ENCODE results near the gene CES4A. TPM values are rescaled to one million over a fixed set of nuclear protein-coding genes. Genes with fewer than 3 reads are reported as not detected.
A peak's percentile ranks its signal among the peaks of the same experiment; 100 is the strongest.

CES4A gene
- total and polyA plus RNA-seq, 2 of the 13 experiments (the other 11 are each of a cell fraction or from before 2014, with no cell fraction given): 0.09 to 0.17 TPM

DNA sequence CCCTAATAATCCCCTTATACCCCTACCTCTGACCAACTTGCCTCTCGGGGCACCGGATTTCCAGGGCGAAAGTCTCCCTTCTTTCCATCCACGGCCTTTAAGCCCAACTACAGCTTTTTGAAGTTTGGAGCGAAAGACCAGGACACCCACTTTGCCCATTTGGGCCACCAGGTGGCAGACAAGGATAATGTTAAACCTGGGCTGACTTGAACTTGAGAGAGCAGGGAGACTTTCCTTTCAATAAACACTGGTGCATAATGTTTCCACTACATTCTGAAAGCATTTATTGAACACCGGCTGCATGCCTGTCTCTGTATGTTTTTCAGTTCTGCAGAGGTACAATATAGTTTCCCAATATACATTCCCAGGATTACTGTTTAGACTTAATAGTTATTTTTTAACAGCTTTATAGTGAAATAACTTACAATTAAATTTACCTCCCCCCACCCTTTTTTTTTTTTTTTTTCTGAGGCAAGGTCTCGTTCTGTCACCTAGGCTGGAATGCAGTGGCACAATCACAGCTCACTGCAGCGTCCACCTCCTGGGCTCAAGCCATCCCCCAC is 34.2 kb upstream of the CES4A start (continued):
- TF ChIP-seq JUND (CRISPR knock-in tag; IDR thresholded peaks at IDR 0.05) (no peak), ZNF614 (CRISPR knock-in tag; IDR thresholded peaks at IDR 0.05; ENCODE audit: borderline replicate concordance) (peak; percentile 84), ELF1 (CRISPR knock-in tag; IDR thresholded peaks at IDR 0.05) (no peak; the same call in 1 of the 2 replicates), ZNF333 (CRISPR knock-in tag; IDR thresholded peaks at IDR 0.05; ENCODE audit: borderline replicate concordance) (no peak), HOXA9 (CRISPR knock-in tag; IDR thresholded peaks at IDR 0.05; ENCODE audit: borderline replicate concordance) (no peak), ZFP90 (CRISPR knock-in tag; IDR thresholded peaks at IDR 0.05; ENCODE audit: borderline replicate concordance) (no peak), ZNF670 (CRISPR knock-in tag; IDR thresholded peaks at IDR 0.05; ENCODE audit: borderline replicate concordance) (no peak; the same call in 1 of the 2 replicates), TP53 (CRISPR knock-in tag; conservative IDR thresholded peaks at IDR 0.05) (no peak), ZNF552 (CRISPR knock-in tag; IDR thresholded peaks at IDR 0.05; ENCODE audit: borderline replicate concordance) (no peak), YEATS4 (CRISPR knock-in tag; IDR thresholded peaks at IDR 0.05; ENCODE audit: borderline replicate concordance) (no peak)
- TF ChIP-seq, protein P1, sequence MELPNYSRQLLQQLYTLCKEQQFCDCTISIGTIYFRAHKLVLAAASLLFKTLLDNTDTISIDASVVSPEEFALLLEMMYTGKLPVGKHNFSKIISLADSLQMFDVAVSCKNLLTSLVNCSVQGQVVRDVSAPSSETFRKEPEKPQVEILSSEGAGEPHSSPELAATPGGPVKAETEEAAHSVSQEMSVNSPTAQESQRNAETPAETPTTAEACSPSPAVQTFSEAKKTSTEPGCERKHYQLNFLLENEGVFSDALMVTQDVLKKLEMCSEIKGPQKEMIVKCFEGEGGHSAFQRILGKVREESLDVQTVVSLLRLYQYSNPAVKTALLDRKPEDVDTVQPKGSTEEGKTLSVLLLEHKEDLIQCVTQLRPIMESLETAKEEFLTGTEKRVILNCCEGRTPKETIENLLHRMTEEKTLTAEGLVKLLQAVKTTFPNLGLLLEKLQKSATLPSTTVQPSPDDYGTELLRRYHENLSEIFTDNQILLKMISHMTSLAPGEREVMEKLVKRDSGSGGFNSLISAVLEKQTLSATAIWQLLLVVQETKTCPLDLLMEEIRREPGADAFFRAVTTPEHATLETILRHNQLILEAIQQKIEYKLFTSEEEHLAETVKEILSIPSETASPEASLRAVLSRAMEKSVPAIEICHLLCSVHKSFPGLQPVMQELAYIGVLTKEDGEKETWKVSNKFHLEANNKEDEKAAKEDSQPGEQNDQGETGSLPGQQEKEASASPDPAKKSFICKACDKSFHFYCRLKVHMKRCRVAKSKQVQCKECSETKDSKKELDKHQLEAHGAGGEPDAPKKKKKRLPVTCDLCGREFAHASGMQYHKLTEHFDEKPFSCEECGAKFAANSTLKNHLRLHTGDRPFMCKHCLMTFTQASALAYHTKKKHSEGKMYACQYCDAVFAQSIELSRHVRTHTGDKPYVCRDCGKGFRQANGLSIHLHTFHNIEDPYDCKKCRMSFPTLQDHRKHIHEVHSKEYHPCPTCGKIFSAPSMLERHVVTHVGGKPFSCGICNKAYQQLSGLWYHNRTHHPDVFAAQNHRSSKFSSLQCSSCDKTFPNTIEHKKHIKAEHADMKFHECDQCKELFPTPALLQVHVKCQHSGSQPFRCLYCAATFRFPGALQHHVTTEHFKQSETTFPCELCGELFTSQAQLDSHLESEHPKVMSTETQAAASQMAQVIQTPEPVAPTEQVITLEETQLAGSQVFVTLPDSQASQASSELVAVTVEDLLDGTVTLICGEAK (IDR thresholded peaks at IDR 0.05): no peak
- TF ChIP-seq, protein P1 (CRISPR knock-in tag; IDR thresholded peaks at IDR 0.05): no peak
- TF ChIP-seq, protein P2, sequence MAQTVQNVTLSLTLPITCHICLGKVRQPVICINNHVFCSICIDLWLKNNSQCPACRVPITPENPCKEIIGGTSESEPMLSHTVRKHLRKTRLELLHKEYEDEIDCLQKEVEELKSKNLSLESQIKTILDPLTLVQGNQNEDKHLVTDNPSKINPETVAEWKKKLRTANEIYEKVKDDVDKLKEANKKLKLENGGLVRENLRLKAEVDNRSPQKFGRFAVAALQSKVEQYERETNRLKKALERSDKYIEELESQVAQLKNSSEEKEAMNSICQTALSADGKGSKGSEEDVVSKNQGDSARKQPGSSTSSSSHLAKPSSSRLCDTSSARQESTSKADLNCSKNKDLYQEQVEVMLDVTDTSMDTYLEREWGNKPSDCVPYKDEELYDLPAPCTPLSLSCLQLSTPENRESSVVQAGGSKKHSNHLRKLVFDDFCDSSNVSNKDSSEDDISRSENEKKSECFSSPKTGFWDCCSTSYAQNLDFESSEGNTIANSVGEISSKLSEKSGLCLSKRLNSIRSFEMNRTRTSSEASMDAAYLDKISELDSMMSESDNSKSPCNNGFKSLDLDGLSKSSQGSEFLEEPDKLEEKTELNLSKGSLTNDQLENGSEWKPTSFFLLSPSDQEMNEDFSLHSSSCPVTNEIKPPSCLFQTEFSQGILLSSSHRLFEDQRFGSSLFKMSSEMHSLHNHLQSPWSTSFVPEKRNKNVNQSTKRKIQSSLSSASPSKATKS (CRISPR knock-in tag; IDR thresholded peaks at IDR 0.05): no peak
- TF ChIP-seq, protein P3, sequence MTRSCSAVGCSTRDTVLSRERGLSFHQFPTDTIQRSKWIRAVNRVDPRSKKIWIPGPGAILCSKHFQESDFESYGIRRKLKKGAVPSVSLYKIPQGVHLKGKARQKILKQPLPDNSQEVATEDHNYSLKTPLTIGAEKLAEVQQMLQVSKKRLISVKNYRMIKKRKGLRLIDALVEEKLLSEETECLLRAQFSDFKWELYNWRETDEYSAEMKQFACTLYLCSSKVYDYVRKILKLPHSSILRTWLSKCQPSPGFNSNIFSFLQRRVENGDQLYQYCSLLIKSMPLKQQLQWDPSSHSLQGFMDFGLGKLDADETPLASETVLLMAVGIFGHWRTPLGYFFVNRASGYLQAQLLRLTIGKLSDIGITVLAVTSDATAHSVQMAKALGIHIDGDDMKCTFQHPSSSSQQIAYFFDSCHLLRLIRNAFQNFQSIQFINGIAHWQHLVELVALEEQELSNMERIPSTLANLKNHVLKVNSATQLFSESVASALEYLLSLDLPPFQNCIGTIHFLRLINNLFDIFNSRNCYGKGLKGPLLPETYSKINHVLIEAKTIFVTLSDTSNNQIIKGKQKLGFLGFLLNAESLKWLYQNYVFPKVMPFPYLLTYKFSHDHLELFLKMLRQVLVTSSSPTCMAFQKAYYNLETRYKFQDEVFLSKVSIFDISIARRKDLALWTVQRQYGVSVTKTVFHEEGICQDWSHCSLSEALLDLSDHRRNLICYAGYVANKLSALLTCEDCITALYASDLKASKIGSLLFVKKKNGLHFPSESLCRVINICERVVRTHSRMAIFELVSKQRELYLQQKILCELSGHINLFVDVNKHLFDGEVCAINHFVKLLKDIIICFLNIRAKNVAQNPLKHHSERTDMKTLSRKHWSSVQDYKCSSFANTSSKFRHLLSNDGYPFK (CRISPR knock-in tag; IDR thresholded peaks at IDR 0.05; ENCODE audit: borderline replicate concordance): no peak
